GM19372 (cell line): ENCODE measurements around the gene TSPAN14.
"Not testable (repeated sequence)": the region's sequence is repeated elsewhere in the genome, so short reads cannot be mapped to it uniquely, and the experiment has no call there.

ENCODE experiments used
- ATAC-seq: cut with Tn5 transposase; IDR thresholded peaks from one replicate; pipeline ENCODE4 v1.9.1; 2021; ENCODE audit warnings: mild to moderate bottlenecking, low read depth, moderate library complexity; ENCODE audit not compliant: unreplicated experiment

Gene TSPAN14

GRCh38 chr10:80537086-80537735, 83.1 kb downstream of the TSPAN14 start:
- ATAC-seq: no peak

DNA sequence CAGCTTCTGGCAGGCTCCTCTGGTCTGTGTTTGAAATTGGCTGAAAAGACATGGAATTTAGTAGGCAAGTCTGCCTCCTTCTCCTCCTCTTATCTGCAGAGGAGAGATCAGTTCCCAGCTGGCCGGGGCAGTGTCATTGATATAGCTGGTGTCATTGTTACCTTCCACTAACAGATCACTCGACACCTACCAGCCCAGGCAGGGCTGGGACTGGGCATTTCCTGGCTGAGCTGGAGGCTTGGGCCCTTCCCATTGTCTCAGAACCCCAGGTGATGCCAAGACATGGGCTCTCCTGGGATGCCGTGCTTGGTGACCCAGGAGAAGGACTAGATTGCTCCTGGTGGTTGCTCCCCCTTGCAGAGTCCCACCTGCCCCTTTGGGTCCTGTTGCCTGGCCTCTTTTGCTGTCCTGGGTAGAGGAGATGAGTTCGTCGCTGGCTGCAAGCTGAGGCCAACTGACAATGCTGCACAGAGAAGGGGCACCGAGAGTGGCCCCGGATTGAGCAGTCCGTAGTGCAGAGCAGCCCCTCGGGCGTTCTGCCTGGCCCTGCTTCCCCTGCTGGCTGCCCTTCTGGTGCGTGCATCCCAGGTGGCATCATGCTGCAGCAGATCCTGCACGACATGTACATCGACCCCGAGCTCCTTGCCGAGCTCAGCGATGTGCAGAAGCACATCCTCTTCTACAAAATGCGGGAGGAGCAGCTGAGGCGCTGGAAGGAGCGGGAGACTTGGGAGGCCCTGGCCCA, 83.8 kb downstream of the TSPAN14 start, which contains the start of gene SH2D4B:
Gene SH2D4B (plus strand): TSS at position 167 of the 745 bp plus-strand sequence. CDS start 430 bp downstream, at position 597.
- ATAC-seq: no peak

DNA sequence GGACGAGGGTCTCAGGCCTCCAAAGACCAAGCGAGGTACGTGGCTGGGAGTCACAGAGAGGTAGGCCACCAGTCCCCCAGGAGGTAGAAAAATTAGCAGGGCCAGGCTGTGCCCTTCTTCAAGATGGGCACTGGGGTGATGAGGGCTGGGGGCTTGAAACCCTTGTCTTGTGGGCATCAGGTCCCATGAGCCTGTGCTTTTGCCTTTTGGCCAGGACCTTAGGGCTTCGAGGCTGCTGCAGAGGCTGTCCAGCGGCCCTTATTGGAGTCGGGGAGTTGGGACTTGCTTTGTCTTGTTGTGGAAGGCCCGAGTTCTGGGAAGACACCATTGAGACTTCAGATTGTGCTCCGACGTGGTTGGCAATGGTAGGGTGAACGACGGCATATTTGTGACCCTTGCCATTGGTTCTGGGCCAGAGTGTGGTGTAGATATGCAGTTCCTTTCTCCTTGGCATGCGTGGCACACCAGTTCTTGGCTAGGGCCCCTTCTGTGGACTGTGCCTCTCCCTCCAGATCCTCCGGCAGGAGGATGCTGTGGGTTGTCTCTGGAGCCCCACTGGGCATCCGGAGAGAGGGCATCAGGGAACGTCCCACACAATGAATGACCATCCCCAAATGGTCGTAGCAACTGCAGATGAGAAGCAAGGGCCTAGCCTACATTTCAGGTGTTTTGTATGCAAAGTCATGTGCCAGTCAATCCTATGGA, 84.5 kb downstream of the TSPAN14 start:
- no peak for ATAC-seq

DNA sequence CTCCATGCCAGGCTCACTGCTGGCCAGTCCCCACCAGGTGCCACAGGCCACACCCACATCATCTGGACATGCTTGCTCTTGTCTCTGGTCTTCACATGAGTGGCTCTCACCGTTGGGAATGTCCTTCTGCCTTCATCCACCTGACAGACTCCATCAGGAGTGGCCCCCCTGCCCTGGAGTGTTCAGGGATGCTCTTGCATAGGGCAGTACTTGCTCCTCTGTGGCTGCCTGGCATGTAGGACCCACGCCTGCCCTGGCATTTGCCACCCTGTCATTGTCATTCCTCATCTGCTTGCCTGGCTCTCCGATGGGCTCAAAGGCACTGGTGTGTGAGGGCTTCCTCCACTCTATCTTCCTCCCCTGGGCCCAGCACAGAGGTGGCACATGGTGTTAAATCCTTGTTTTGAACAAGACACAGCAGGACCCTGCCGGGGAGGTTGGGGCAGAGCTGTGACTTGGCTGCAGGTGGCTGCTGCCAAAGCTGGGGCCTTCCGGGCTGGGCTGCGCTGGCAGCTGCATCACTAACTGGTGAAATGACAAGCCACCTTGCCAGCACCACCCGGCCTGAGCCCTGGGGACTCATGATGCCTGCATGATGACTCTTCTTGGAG, 85.4 kb downstream of the TSPAN14 start:
- no peak for ATAC-seq

DNA sequence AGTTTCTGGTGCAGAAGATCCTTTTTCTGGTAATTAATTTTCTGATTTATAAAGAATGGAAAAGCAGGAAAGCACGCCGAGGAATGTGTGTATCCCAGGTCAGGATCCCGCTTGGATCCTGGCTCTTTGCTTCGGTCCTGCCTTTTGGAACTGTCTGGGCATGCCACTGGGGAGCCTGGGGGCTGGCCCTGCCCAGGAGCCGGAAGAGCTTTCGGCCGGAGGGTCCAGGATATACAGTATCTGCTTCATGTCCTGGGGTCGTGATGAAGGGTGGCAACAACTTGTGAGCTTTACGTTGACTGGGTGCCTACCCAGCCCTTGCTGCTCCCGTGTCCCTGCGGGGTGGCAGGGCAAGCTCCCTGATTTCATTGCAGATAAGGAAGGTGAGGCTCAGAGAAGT, 86.0 kb downstream of the TSPAN14 start:
- no peak for ATAC-seq

- no peak for ATAC-seq
Observed at GRCh38 chr10:80540618-80540980, 86.5 kb downstream of the TSPAN14 start.

- peak; percentile 54 for ATAC-seq
Observed at GRCh38 chr10:80540981-80541750, 87.1 kb downstream of the TSPAN14 start.

DNA sequence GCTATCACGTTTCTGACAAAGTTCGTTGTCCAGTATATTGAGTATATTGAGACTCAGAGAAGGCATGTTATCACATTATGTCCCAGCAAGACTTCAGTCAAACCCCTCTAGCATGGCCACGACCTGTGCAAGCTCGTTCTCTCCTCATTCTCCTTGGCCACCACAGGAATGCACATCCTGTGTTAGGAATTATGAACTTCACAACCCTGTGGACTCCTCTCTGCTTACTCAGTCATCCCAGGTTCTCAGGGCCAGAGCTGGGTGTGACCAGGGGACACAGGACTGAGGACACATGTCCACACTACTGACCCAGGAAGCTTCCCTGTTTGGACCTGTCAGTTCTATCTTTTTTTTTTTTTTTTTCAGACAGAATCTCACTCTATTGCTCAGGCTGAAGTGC, 87.9 kb downstream of the TSPAN14 start:
- no peak for ATAC-seq

- no peak for ATAC-seq
Observed at GRCh38 chr10:80542652-80543318, 88.7 kb downstream of the TSPAN14 start.

- not testable (repeated sequence) for ATAC-seq
Observed at GRCh38 chr10:80543319-80543672, 89.2 kb downstream of the TSPAN14 start.

DNA sequence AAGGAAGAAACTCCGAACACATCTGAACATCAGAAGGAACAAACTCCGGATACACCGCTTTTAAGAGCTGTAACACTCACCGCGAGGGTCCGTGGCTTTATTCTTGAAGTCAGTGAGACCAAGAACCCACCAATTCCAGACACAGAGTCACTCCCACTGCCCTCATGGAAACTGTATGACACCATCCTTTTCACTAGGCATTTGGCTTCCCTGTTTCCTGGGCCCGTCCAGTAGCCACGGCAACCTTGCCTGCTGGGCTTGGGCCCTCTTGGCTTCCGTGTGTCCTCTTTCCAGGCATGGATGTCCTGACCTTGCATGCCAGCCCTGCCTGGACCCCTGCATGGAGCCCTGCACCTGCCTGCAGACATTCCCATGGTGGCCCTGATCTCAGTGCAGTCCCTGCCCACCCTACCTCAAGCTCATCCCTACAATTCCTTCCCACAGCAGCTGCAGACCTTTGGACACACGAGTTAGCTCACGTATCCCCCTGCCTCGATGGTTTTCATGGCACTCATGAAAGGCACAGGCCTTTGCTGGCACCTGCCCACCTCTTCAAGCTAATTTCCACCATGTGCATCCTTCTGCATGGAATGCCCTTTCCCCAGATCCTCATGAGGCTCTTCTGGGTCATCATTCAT, 90.3 kb downstream of the TSPAN14 start:
- ATAC-seq: no peak

DNA sequence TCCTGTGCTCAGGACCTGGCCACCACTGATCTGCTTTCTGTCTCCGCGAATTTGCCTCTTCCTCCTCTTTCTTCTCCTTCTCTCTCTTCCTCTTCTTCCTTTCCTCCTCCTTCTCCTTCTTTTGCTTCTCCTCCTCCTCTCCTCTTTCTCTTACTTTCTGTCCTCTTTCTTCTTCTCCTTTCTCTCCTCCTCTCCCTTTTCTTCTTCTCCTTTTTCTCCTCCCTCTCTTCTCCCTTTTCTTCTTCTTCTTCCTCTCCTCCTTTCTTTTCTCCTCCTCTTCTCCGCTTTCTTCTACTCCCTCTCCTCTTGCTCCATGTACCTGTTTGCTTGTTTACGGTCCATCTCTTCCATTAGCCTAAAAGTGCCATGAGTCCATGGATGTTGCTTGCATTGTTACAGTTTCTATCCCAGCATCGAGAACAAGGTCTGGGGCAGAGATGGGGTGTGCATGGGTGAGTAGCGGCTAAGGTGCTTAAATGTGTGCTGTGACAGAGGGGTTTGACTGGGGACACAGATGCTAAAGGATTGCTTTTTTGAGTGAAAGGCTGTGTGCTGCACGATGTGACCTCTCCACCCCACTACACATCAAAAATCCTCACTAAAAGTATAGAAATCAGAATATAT, 91.3 kb downstream of the TSPAN14 start:
- ATAC-seq: no peak

GRCh38 chr10:80552151-80552646, 98.1 kb downstream of the TSPAN14 start:
- ATAC-seq: no peak

DNA sequence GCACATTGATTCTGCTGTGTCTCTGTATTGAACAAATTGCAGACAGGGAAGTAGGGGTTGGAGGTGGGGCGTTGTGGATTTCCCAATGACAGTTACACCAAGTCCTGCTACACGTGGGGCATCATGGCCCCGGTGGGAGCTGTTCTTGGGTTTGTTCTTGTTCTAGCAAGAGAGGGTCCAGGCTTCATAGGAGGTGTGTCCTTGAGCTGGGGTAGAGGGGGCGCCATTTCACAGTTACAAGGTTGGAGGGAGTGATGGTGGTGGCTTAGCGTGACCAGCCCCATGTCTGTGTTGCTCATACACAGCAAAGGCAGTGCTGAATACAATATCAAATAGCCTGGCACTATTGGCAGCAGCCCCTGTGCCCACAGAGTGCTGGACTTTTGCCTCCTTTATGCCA, 99.3 kb downstream of the TSPAN14 start:
- no peak for ATAC-seq

- ATAC-seq: no peak
Observed at GRCh38 chr10:80554050-80554449, 99.9 kb downstream of the TSPAN14 start.

DNA sequence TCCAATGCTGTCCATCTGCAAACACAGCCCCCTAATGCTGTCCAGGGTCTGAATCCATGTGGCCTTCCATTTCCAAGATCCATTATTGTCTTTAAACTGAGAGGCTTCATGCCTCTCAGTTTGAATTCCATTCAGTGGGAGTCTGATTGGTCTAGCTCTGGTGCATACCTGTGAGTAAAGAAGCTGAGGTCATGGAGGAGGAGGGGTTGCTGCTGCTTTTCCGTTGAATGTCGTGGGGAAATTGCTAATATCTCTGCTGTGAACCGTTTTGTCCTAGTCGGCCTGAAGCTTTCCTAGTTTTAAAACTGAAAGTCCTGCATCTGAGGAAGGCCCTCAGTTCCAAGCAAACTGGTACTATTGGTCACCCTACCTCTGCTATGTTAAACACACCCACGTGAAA, 101.3 kb downstream of the TSPAN14 start:
- no peak for ATAC-seq

DNA sequence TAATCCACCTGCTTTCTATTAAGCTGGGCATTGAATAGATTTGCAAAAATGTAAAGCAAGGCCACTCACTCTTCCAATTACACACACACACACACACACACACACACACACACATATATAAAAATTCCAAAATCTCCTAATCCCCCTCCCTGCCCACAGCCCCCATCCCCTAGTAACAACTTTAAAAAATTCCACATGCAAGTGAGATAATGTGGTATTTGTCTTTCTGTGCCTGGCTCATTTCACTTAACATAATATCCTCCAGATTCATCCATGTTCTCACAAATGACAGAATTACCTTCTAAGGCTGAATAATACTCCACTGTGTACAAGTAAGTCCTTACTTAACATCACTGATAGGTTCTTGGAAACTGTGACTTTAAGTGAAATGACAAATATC, 107.8 kb downstream of the TSPAN14 start:
- no peak for ATAC-seq

- ATAC-seq: no peak
Observed at GRCh38 chr10:80567292-80567691, 113.2 kb downstream of the TSPAN14 start.
